HG03039 (cell line): ENCODE results near the gene WWTR1.

Experiments used
- ATAC-seq: cut with Tn5 transposase; IDR thresholded peaks from one replicate; pipeline ENCODE4 v1.9.1; 2021; ENCODE audit warnings: mild to moderate bottlenecking, moderate library complexity; ENCODE audit not compliant: unreplicated experiment

WWTR1 gene

GRCh38 chr3:149596134-149596770, 61.6 kb downstream of the WWTR1 start:
- ATAC-seq, result no peak

GRCh38 chr3:149593418-149594160, 64.2 kb downstream of the WWTR1 start:
- ATAC-seq, result no peak

- ATAC-seq, result no peak
Observed at GRCh38 chr3:149592758-149593240, 65.0 kb downstream of the WWTR1 start.

GRCh38 chr3:149590691-149591441, 67.0 kb downstream of the WWTR1 start:
- ATAC-seq, result no peak

GRCh38 chr3:149589332-149589731, 68.5 kb downstream of the WWTR1 start:
- ATAC-seq, result no peak

GRCh38 chr3:149588909-149589308, 68.9 kb downstream of the WWTR1 start:
- no peak for ATAC-seq

GRCh38 chr3:149587383-149587782, 70.4 kb downstream of the WWTR1 start:
- ATAC-seq, result no peak

GRCh38 chr3:149586871-149587270, 71.0 kb downstream of the WWTR1 start:
- no peak for ATAC-seq

GRCh38 chr3:149585401-149585726, 72.5 kb downstream of the WWTR1 start:
- peak; percentile 85 for ATAC-seq

GRCh38 chr3:149583921-149584635, 73.7 kb downstream of the WWTR1 start:
- no peak for ATAC-seq

GRCh38 chr3:149582395-149582794, 75.4 kb downstream of the WWTR1 start:
- ATAC-seq, result no peak

GRCh38 chr3:149581681-149582370, 76.0 kb downstream of the WWTR1 start:
- no peak for ATAC-seq

- no peak for ATAC-seq
Observed at GRCh38 chr3:149581248-149581647, 76.6 kb downstream of the WWTR1 start.

GRCh38 chr3:149579838-149580542, 77.8 kb downstream of the WWTR1 start:
- ATAC-seq, result no peak

GRCh38 chr3:149579161-149579560, 78.7 kb downstream of the WWTR1 start:
- ATAC-seq, result no peak

- ATAC-seq, result no peak
Observed at GRCh38 chr3:149577801-149578200, 80.0 kb downstream of the WWTR1 start.

GRCh38 chr3:149575961-149576564, 81.8 kb downstream of the WWTR1 start:
- ATAC-seq, result no peak

- no peak for ATAC-seq
Observed at GRCh38 chr3:149575213-149575960, 82.4 kb downstream of the WWTR1 start.
